GM10266 (cell line): ENCODE results near the gene CYB561D2.
A peak's percentile ranks its signal among the peaks of the same experiment; 100 is the strongest.

ENCODE experiments used
- DNase-seq: peaks from one replicate; pipeline ENCODE4 v3.0.0; 2012; ENCODE audit errors: extremely low spot score
- TF ChIP-seq, protein P1 (sequence below): IDR thresholded peaks from 2 replicates; pipeline ENCODE4 v1.5.1; 2012; ENCODE audit warnings: mild to moderate bottlenecking, low read depth; ENCODE audit not compliant: control insufficient read depth, insufficient read depth; ENCODE audit errors: missing control alignments

CYB561D2 gene

GRCh38 chr3:50340448-50341329 lies 10.0 kb upstream of the CYB561D2 start, which contains the start of gene RASSF1:
TSS of gene RASSF1 (minus strand) at chr3:50340836. CDS start at chr3:50340805, 31 bp downstream.
- DNase-seq, result peak; percentile 80
- TF ChIP-seq, protein P1, sequence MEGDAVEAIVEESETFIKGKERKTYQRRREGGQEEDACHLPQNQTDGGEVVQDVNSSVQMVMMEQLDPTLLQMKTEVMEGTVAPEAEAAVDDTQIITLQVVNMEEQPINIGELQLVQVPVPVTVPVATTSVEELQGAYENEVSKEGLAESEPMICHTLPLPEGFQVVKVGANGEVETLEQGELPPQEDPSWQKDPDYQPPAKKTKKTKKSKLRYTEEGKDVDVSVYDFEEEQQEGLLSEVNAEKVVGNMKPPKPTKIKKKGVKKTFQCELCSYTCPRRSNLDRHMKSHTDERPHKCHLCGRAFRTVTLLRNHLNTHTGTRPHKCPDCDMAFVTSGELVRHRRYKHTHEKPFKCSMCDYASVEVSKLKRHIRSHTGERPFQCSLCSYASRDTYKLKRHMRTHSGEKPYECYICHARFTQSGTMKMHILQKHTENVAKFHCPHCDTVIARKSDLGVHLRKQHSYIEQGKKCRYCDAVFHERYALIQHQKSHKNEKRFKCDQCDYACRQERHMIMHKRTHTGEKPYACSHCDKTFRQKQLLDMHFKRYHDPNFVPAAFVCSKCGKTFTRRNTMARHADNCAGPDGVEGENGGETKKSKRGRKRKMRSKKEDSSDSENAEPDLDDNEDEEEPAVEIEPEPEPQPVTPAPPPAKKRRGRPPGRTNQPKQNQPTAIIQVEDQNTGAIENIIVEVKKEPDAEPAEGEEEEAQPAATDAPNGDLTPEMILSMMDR, result no peak

- TF ChIP-seq, protein P1, result no peak
- no peak for DNase-seq
These were observed 9.1 kb upstream of the CYB561D2 start for GRCh38 chr3:50341537-50341936.

GRCh38 chr3:50341996-50342650 lies 8.5 kb upstream of the CYB561D2 start:
- DNase-seq, result no peak
- TF ChIP-seq, protein P1, result no peak

GRCh38 chr3:50342813-50343633 lies 7.6 kb upstream of the CYB561D2 start:
- TF ChIP-seq, protein P1, result no peak
- no peak for DNase-seq

DNA sequence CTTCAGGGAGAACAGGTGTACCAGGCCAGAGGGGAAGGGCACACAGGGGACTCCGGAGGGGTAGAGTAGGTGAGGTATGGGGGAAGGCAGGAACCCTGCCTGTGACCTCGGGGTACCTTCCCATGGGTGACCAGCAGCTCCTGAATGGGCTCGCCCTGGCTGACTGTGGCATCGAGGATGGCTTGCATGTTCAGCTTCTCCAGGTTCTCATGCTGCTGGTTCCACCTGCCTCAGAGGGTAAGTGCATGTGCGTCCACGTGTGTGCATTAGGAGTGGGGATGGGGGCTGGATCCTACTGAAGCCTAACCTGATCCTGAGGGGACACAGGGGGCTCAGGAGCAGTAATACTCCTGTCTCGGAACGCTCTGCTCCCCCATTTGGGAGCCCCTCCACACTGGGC lies 5.7 kb upstream of the CYB561D2 start:
- TF ChIP-seq, protein P1, result no peak
- DNase-seq, result no peak

DNA sequence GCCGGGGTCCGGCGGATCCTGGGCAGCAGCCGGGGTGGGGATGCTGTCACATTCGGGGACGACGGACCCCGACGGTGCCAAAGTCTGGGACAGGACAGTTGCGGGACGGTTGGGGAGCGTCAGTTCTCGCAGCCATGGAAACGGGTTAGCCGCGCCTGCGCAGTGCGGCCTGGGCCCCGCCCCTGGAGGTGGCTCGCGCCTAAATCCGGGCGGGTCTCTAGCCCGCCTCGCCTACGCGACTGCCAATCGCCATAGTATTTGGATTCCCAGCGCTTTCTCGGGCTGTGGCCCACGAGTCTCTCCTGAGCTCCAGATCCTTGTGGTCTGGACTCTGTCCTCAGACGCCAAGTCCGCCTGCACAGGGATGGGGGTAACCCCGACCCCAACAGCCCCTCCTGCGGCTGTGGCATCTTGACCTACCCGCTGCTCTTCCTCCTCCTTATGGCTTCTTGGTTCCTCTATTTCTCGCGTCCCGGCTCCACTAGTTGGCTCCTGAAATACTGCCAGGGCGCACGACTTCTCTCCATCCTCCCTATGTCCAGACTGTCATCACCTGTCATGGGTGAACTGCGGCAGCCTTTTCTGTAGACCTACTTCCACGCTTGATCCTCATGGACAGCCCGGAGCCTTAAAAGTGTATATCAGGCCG lies 5.0 kb upstream of the CYB561D2 start, which contains the start of gene ZMYND10:
ZMYND10 (minus strand) TSS at position 147 of the 649 bp plus-strand sequence. CDS start 153 bp downstream, outside the sequence.
- peak; percentile 83 for DNase-seq
- TF ChIP-seq, protein P1, result no peak
